GM23338 (cell line): ENCODE measurements around the gene QRFP. TPM values are rescaled to one million over a fixed set of nuclear protein-coding genes. Genes with fewer than 3 reads are reported as not detected.

ENCODE experiments used
- ATAC-seq: fragments of 200-7000 bp; cut with Tn5 transposase; 3 replicates; pipeline ENCODE4 v1.9.1; 2020
- DNase-seq: peaks from one replicate; pipeline ENCODE4 v3.0.0-alpha.2; 2015; ENCODE audit warnings: low spot score
- H2AFZ ChIP-seq: fragments of 200-600 bp; sonication (generic); 2 replicates; pipeline ENCODE4 v1.8.0; 2016; ENCODE audit warnings: antibody characterized with exemption, mild to moderate bottlenecking, moderate library complexity
- H3F3A ChIP-seq: fragments of 200-600 bp; sonication (generic); replicated peaks from 2 replicates; pipeline ENCODE4 v1.8.0; 2017; ENCODE audit warnings: antibody characterized with exemption, mixed run types, low read depth
- H3K27ac ChIP-seq: fragments of 200-600 bp; sonication (generic); 2 replicates; pipeline ENCODE4 v1.6.1; 2016; ENCODE audit warnings: low read depth
- H3K27me3 ChIP-seq: fragments of 200-600 bp; sonication (generic); 2 replicates; pipeline ENCODE4 v1.8.0; 2016; ENCODE audit warnings: mild to moderate bottlenecking, mixed run types, moderate library complexity; ENCODE audit not compliant: insufficient read depth
- H3K36me3 ChIP-seq: fragments of 200-600 bp; sonication (generic); 2 replicates; pipeline ENCODE4 v1.8.0; 2016; ENCODE audit warnings: mild to moderate bottlenecking; ENCODE audit not compliant: insufficient read depth
- H3K4me1 ChIP-seq: fragments of 200-600 bp; sonication (generic); 2 replicates; pipeline ENCODE4 v1.8.0; 2016; ENCODE audit warnings: mild to moderate bottlenecking, moderate library complexity; ENCODE audit not compliant: insufficient read depth
- H3K4me2 ChIP-seq: fragments of 200-600 bp; sonication (generic); 2 replicates; pipeline ENCODE4 v1.7.1; 2017; ENCODE audit warnings: mixed run types
- H3K4me3 ChIP-seq: fragments of 200-600 bp; sonication (generic); 2 replicates; pipeline ENCODE4 v1.6.1; 2016; ENCODE audit warnings: mixed run types
- H3K79me2 ChIP-seq: fragments of 200-600 bp; sonication (generic); replicated peaks from 2 replicates; pipeline ENCODE4 v1.8.0; 2017; ENCODE audit warnings: mild to moderate bottlenecking; ENCODE audit not compliant: insufficient read depth
- H3K9me2 ChIP-seq: fragments of 200-600 bp; sonication (generic); 2 replicates; pipeline ENCODE4 v1.8.0; 2017; ENCODE audit not compliant: insufficient read depth
- H4K20me1 ChIP-seq: fragments of 200-600 bp; sonication (generic); replicated peaks from 2 replicates; pipeline ENCODE4 v1.8.0; 2017; ENCODE audit warnings: mild to moderate bottlenecking; ENCODE audit not compliant: insufficient read depth
- H3K27ac Mint-ChIP-seq: 2 replicates; pipeline ENCODE4 v1.8.0; 2020; ENCODE audit warnings: inconsistent platforms, mild to moderate bottlenecking, moderate library complexity, mixed read lengths
- H3K27me3 Mint-ChIP-seq: 3 replicates; pipeline ENCODE4 v1.8.0; 2022; ENCODE audit warnings: low read depth, mild to moderate bottlenecking, moderate library complexity, mixed read lengths, inconsistent platforms; ENCODE audit not compliant: insufficient read depth, poor library complexity
- H3K36me3 Mint-ChIP-seq: 3 replicates; pipeline ENCODE4 v1.8.0; 2021; ENCODE audit warnings: low read depth, mild to moderate bottlenecking, inconsistent platforms, moderate library complexity, mixed read lengths
- H3K4me1 Mint-ChIP-seq: 3 replicates; pipeline ENCODE4 v1.8.0; 2020; ENCODE audit warnings: mild to moderate bottlenecking, inconsistent platforms, mixed read lengths
- H3K4me3 Mint-ChIP-seq: 3 replicates; pipeline ENCODE4 v1.8.0; 2021; ENCODE audit warnings: moderate library complexity, mild to moderate bottlenecking, inconsistent platforms, mixed read lengths
- H3K9me3 Mint-ChIP-seq: 3 replicates; pipeline ENCODE4 v1.8.0; 2020; ENCODE audit warnings: moderate library complexity, mild to moderate bottlenecking, inconsistent platforms, mixed read lengths
- CREB1 ChIP-seq: fragments of 250-450 bp; sonication (Bioruptor Pico); IDR thresholded peaks from 2 replicates; pipeline ENCODE4 v1.5.0; 2020; ENCODE audit warnings: low read depth, mild to moderate bottlenecking, moderate library complexity
- EZH2 ChIP-seq: fragments of 200-600 bp; sonication (generic); IDR thresholded peaks from one replicate; pipeline ENCODE4 v1.8.0; 2017; ENCODE audit warnings: antibody characterized with exemption, mild to moderate bottlenecking, low read depth; ENCODE audit not compliant: unreplicated experiment
- EZH2phosphoT487 ChIP-seq: fragments of 200-600 bp; sonication (generic); IDR thresholded peaks from one replicate; pipeline ENCODE4 v1.8.1; 2018; ENCODE audit warnings: antibody characterized with exemption; ENCODE audit not compliant: unreplicated experiment
- JUNB ChIP-seq: IDR thresholded peaks from one replicate; pipeline ENCODE4 v1.6.1; 2016; ENCODE audit warnings: antibody characterized with exemption; ENCODE audit not compliant: unreplicated experiment
- POLR2AphosphoS5 ChIP-seq: IDR thresholded peaks from 2 replicates; pipeline ENCODE4 v1.6.1; 2016; ENCODE audit warnings: antibody characterized with exemption, low read depth
- STAT1 ChIP-seq: IDR thresholded peaks from one replicate; pipeline ENCODE4 v1.6.1; 2016; ENCODE audit warnings: antibody characterized with exemption; ENCODE audit not compliant: unreplicated experiment
- ZNF114 ChIP-seq: fragments of 250-450 bp; sonication (Bioruptor Pico); IDR thresholded peaks from 2 replicates; pipeline ENCODE4 v1.5.0; 2020; ENCODE audit warnings: mild to moderate bottlenecking, moderate library complexity
- ZNF331 ChIP-seq: fragments of 250-450 bp; sonication (Bioruptor Pico); IDR thresholded peaks from 2 replicates; pipeline ENCODE4 v1.5.0; 2020; ENCODE audit warnings: low read depth, mild to moderate bottlenecking, moderate library complexity
- polyA plus RNA-seq: library from polyadenylated mRNA; unstranded; fragments of >200 nt; fragmentation: Nextera tagmentation; extraction: Ambion mirVana; gene quantifications from 2 replicates; pipeline ENCODE4 v1.2.1, GENCODE V29; 2016
- total RNA-seq: library from RNA; depleted of rRNA; stranded (reverse); fragments of >200 nt; shearing (Covaris generic); gene quantifications from 2 replicates; pipeline ENCODE4 v1.2.3, GENCODE V29; 2014
- TF ChIP-seq, protein P1 (sequence below): IDR thresholded peaks from 2 replicates; pipeline ENCODE4 v1.6.1; 2016; ENCODE audit warnings: antibody characterized with exemption
- TF ChIP-seq, protein P2 (sequence below), 2 experiments: fragments of 200-600 bp in 1 of 2; sonication (generic) in 1 of 2; conservative IDR thresholded peaks; 2 replicates each; pipeline versions ENCODE4 v1.5.1 to v1.6.1; 2016 to 2017; ENCODE audit warnings: antibody characterized with exemption in 2 of 2, low read depth in 2 of 2, mild to moderate bottlenecking in 2 of 2, moderate library complexity in 1 of 2
- TF ChIP-seq, protein P3 (sequence below): fragments of 250-450 bp; sonication (Bioruptor Pico); IDR thresholded peaks from 2 replicates; pipeline ENCODE4 v1.5.0; 2020; ENCODE audit warnings: mild to moderate bottlenecking, moderate library complexity

Gene QRFP
- total and polyA plus RNA-seq, 2 experiments from 2014 or later = not detected

DNA sequence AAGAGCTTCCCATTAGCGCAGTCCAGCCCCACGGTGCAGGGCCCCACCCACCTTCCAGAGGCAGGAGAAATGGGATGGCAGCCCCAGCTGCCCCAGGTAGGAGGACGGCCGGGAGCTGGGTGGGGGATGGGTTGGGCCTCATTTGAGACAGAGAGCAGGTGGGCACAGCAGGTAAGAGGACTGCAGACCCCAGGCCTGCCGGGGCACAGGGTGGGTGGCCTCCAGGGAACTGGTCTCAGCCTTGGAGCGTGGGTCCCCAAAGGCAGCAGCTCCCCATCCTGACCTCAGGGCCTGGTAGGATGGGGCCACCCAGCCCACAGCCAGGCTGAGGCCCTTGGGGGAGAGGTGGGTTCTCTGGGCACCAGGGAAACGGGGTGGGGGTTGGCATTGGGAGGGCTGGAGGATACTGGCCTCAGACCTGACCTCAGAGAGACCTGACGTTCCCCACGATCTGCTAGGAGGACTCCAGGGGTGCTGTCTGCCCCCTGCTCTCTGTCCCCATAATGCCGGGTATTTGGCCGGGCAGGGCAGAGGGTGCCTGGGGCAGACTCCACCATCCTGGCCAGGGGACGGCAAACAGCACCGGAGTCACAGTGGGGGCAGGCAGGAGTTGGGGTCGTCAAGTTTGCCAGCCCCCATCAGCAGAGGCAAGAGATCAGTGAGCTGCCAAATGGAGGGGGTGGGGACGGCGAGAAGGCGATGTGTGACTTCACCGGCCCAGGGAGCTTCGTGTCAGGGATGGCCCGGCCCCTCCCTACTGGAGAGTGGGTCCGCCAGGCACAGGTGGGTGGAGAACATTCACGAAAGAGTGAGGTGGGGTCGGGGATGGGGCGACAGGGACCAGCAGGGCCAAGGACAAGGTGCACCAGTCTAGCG, 6.8 kb upstream of the QRFP start:
- Histone ChIP-seq H3K4me1 (no peaks in the 10 kb centered on the region), H3K79me2 (no peaks in the 10 kb centered on the region), H3K27ac (no peak overlapping the region), H3K4me3 (no peak overlapping the region), H3K36me3 (no peaks in the 10 kb centered on the region), H3K4me2 (no peak overlapping the region), H3F3A (no peaks in the 10 kb centered on the region), H2AFZ (no peak overlapping the region), H4K20me1 (no peaks in the 10 kb centered on the region), H3K9me2 (no peaks in the 10 kb centered on the region), H3K27me3 (no peaks in the 10 kb centered on the region)
- no peak for TF ChIP-seq EZH2phosphoT487
- TF ChIP-seq ZNF114 = no peak
- TF ChIP-seq EZH2 = no peak
- TF ChIP-seq, protein P1, sequence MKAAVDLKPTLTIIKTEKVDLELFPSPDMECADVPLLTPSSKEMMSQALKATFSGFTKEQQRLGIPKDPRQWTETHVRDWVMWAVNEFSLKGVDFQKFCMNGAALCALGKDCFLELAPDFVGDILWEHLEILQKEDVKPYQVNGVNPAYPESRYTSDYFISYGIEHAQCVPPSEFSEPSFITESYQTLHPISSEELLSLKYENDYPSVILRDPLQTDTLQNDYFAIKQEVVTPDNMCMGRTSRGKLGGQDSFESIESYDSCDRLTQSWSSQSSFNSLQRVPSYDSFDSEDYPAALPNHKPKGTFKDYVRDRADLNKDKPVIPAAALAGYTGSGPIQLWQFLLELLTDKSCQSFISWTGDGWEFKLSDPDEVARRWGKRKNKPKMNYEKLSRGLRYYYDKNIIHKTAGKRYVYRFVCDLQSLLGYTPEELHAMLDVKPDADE = no peak
- no peak for TF ChIP-seq ZNF331
- no peak for TF ChIP-seq JUNB
- TF ChIP-seq STAT1 = no peak
- TF ChIP-seq CREB1 (CRISPR knock-in tag) = no peak
- no peak for TF ChIP-seq POLR2AphosphoS5
- TF ChIP-seq, protein P2, sequence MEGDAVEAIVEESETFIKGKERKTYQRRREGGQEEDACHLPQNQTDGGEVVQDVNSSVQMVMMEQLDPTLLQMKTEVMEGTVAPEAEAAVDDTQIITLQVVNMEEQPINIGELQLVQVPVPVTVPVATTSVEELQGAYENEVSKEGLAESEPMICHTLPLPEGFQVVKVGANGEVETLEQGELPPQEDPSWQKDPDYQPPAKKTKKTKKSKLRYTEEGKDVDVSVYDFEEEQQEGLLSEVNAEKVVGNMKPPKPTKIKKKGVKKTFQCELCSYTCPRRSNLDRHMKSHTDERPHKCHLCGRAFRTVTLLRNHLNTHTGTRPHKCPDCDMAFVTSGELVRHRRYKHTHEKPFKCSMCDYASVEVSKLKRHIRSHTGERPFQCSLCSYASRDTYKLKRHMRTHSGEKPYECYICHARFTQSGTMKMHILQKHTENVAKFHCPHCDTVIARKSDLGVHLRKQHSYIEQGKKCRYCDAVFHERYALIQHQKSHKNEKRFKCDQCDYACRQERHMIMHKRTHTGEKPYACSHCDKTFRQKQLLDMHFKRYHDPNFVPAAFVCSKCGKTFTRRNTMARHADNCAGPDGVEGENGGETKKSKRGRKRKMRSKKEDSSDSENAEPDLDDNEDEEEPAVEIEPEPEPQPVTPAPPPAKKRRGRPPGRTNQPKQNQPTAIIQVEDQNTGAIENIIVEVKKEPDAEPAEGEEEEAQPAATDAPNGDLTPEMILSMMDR (conservative IDR thresholded peaks at IDR 0.05; ENCODE audit: low read depth in 2 of 2) = no peak
- TF ChIP-seq, protein P3, sequence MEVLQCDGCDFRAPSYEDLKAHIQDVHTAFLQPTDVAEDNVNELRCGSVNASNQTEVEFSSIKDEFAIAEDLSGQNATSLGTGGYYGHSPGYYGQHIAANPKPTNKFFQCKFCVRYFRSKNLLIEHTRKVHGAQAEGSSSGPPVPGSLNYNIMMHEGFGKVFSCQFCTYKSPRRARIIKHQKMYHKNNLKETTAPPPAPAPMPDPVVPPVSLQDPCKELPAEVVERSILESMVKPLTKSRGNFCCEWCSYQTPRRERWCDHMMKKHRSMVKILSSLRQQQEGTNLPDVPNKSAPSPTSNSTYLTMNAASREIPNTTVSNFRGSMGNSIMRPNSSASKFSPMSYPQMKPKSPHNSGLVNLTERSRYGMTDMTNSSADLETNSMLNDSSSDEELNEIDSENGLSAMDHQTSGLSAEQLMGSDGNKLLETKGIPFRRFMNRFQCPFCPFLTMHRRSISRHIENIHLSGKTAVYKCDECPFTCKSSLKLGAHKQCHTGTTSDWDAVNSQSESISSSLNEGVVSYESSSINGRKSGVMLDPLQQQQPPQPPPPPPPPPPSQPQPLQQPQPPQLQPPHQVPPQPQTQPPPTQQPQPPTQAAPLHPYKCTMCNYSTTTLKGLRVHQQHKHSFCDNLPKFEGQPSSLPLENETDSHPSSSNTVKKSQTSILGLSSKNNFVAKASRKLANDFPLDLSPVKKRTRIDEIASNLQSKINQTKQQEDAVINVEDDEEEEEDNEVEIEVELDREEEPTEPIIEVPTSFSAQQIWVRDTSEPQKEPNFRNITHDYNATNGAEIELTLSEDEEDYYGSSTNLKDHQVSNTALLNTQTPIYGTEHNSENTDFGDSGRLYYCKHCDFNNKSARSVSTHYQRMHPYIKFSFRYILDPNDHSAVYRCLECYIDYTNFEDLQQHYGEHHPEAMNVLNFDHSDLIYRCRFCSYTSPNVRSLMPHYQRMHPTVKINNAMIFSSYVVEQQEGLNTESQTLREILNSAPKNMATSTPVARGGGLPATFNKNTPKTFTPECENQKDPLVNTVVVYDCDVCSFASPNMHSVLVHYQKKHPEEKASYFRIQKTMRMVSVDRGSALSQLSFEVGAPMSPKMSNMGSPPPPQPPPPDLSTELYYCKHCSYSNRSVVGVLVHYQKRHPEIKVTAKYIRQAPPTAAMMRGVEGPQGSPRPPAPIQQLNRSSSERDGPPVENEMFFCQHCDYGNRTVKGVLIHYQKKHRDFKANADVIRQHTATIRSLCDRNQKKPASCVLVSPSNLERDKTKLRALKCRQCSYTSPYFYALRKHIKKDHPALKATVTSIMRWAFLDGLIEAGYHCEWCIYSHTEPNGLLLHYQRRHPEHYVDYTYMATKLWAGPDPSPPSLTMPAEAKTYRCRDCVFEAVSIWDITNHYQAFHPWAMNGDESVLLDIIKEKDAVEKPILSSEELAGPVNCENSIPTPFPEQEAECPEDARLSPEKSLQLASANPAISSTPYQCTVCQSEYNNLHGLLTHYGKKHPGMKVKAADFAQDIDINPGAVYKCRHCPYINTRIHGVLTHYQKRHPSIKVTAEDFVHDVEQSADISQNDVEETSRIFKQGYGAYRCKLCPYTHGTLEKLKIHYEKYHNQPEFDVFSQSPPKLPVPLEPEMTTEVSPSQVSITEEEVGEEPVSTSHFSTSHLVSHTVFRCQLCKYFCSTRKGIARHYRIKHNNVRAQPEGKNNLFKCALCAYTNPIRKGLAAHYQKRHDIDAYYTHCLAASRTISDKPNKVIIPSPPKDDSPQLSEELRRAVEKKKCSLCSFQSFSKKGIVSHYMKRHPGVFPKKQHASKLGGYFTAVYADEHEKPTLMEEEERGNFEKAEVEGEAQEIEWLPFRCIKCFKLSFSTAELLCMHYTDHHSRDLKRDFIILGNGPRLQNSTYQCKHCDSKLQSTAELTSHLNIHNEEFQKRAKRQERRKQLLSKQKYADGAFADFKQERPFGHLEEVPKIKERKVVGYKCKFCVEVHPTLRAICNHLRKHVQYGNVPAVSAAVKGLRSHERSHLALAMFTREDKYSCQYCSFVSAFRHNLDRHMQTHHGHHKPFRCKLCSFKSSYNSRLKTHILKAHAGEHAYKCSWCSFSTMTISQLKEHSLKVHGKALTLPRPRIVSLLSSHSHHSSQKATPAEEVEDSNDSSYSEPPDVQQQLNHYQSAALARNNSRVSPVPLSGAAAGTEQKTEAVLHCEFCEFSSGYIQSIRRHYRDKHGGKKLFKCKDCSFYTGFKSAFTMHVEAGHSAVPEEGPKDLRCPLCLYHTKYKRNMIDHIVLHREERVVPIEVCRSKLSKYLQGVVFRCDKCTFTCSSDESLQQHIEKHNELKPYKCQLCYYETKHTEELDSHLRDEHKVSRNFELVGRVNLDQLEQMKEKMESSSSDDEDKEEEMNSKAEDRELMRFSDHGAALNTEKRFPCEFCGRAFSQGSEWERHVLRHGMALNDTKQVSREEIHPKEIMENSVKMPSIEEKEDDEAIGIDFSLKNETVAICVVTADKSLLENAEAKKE (CRISPR knock-in tag) = no peak
- Mint-ChIP-seq H3K4me3 (no peak overlapping the region), H3K9me3 (no peaks in the 10 kb centered on the region), H3K27me3 (peaks cover 11% of the 10 kb centered on the region), H3K4me1 (peaks cover 4% of the 10 kb centered on the region; the same call in 2 of the 3 replicates), H3K36me3 (no peaks in the 10 kb centered on the region), H3K27ac (no peak overlapping the region)
- no peak for ATAC-seq
- DNase-seq = no peak
